GM19395 (cell line): ENCODE measurements around the gene PNLIPRP2.

Experiments used
- ATAC-seq: cut with Tn5 transposase; IDR thresholded peaks from one replicate; pipeline ENCODE4 v1.9.1; 2021; ENCODE audit warnings: mild to moderate bottlenecking, moderate library complexity; ENCODE audit not compliant: unreplicated experiment

PNLIPRP2 gene

GRCh38 chr10:116654816-116655215 lies 34.1 kb downstream of the PNLIPRP2 start:
- ATAC-seq, result no peak

GRCh38 chr10:116655568-116655967 lies 34.8 kb downstream of the PNLIPRP2 start:
- ATAC-seq, result no peak

- no peak for ATAC-seq
These were observed 35.3 kb downstream of the PNLIPRP2 start for GRCh38 chr10:116656044-116656443.

GRCh38 chr10:116657863-116658551 lies 37.3 kb downstream of the PNLIPRP2 start:
- no peak for ATAC-seq

- no peak for ATAC-seq
These were observed 38.4 kb downstream of the PNLIPRP2 start for GRCh38 chr10:116659049-116659670.

GRCh38 chr10:116660860-116661259 lies 40.1 kb downstream of the PNLIPRP2 start:
- ATAC-seq, result no peak

- ATAC-seq, result no peak
These were observed 42.6 kb downstream of the PNLIPRP2 start for GRCh38 chr10:116663342-116663741.

GRCh38 chr10:116664631-116665030 lies 43.9 kb downstream of the PNLIPRP2 start:
- ATAC-seq, result no peak

- no peak for ATAC-seq
These were observed 44.9 kb downstream of the PNLIPRP2 start for GRCh38 chr10:116665541-116666125.

- ATAC-seq, result no peak
These were observed 46.7 kb downstream of the PNLIPRP2 start for GRCh38 chr10:116667484-116667883.

GRCh38 chr10:116668018-116668417 lies 47.3 kb downstream of the PNLIPRP2 start:
- ATAC-seq, result no peak

GRCh38 chr10:116668446-116668845 lies 47.7 kb downstream of the PNLIPRP2 start:
- no peak for ATAC-seq

GRCh38 chr10:116669080-116669479 lies 48.3 kb downstream of the PNLIPRP2 start:
- no peak for ATAC-seq

- ATAC-seq, result no peak
These were observed 49.3 kb downstream of the PNLIPRP2 start for GRCh38 chr10:116669832-116670644.

- ATAC-seq, result no peak
These were observed 50.0 kb downstream of the PNLIPRP2 start for GRCh38 chr10:116670706-116671105.

GRCh38 chr10:116671274-116671926 lies 50.6 kb downstream of the PNLIPRP2 start:
- no peak for ATAC-seq

GRCh38 chr10:116672891-116673290 lies 52.1 kb downstream of the PNLIPRP2 start:
- ATAC-seq, result no peak

GRCh38 chr10:116673866-116674265 lies 53.1 kb downstream of the PNLIPRP2 start:
- no peak for ATAC-seq

GRCh38 chr10:116674901-116675423 lies 54.2 kb downstream of the PNLIPRP2 start:
- no peak for ATAC-seq

- ATAC-seq, result no peak
These were observed 55.4 kb downstream of the PNLIPRP2 start for GRCh38 chr10:116676118-116676517.

- ATAC-seq, result no peak
These were observed 55.9 kb downstream of the PNLIPRP2 start for GRCh38 chr10:116676633-116677032.
